22Rv1 (cell line): ENCODE data around the gene KRT77.

Experiments used
- CTCF ChIP-seq: fragments of 450-650 bp; IDR thresholded peaks from 2 replicates; pipeline ENCODE4 v1.5.1; 2017; ENCODE audit warnings: mild to moderate bottlenecking
- ZFX ChIP-seq: fragments of 450-650 bp; IDR thresholded peaks from 2 replicates; pipeline ENCODE4 v1.6.1; 2017; ENCODE audit warnings: antibody characterized with exemption, borderline replicate concordance

DNA sequence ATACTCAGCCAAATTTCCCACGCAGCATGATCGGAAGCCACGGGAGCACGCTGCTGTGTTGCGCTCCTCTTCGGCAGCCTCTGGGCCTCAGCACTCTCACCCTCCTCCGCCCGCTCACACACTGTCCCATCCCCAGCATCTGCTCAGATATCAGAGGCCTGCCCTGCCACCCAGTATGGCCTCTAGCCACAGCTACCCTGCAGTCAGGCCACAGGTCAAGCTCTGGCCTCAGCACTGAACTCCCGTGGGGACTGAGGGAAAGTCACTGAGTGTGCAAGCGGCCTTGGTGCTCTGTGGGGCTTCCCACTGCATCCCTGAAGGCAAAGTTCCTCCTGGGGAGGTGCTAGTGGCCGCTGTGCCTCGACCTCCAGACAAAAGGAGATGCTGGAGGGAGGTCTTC, 2.0 kb downstream of the KRT77 start:
- TF ChIP-seq CTCF (no peak), ZFX (no peak)
